HG03354 (cell line): ENCODE data around the gene FJX1.
A peak's percentile ranks its signal among the peaks of the same experiment; 100 is the strongest.

Source experiments
- ATAC-seq: cut with Tn5 transposase; IDR thresholded peaks from one replicate; pipeline ENCODE4 v1.9.1; 2021; ENCODE audit warnings: mild to moderate bottlenecking; ENCODE audit not compliant: unreplicated experiment, poor library complexity, severe bottlenecking

FJX1 gene, protein sequence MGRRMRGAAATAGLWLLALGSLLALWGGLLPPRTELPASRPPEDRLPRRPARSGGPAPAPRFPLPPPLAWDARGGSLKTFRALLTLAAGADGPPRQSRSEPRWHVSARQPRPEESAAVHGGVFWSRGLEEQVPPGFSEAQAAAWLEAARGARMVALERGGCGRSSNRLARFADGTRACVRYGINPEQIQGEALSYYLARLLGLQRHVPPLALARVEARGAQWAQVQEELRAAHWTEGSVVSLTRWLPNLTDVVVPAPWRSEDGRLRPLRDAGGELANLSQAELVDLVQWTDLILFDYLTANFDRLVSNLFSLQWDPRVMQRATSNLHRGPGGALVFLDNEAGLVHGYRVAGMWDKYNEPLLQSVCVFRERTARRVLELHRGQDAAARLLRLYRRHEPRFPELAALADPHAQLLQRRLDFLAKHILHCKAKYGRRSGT

GRCh38 chr11:35617687-35618496, at the start of gene FJX1:
Gene FJX1 (plus strand): TSS chr11:35618460. CDS start chr11:35618637, 177 bp downstream.
- peak; percentile 38 for ATAC-seq

- ATAC-seq = no peak
Observed at GRCh38 chr11:35571696-35572095, 46.6 kb upstream of the FJX1 start.

DNA sequence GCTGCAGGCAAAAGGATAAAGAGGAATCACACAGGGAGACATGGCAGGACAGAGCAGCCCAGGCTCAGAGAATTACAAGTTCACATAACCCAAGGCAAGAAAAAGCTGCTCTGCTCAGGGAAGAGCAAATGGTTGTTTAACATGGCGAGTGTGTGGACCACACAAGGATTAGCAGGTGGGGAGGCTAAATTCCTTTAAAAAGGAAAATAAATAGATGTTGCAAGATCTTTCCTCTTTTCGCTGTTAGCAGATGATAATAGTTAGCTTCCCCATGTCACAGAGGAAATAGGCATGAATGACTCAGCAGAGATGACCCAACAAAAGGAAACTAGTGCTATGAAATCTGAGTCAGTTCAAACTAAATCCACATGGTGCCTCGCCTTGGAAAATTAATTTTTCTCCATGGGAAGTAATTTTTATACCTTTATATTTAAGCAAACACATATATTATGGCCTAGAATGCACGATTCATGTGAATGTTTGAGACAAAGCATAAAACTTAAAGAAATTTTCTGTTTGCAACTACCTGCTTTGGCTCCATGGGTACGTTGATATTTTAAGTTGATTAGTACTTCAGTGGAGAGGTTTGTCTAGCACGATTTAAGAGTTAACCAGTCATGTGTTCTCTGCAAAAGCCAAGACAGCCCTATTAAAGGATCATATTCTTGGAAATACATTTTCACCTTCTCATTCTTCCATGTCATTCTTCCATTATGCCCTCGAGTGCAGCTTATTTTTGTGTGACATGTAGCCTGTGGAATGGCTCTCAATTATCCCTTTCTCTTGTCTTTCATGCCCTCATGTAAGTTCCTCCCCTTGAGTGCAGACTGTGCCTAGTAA, 38.5 kb upstream of the FJX1 start:
- no peak for ATAC-seq

GRCh38 chr11:35580397-35580781, 37.9 kb upstream of the FJX1 start:
- no peak for ATAC-seq

DNA sequence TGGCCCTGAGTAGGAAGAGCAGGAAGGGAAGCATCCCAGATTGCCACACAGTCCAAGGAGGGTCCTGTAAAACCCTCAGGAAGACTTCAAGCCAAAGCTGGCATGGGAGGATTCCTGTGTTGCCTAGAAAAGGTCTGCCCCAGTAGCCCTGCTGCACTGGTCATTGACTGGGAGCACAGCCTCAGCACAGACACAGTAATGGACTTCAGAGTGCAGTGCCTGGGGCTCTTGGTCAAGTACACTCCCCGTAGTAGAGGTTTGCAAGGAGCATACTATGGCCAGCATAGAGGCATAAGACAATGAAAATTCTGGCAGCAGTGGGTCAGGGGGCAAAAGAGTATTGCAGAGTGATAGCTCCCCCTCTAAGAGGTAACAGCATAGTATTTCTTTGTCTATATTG, 36.2 kb upstream of the FJX1 start:
- ATAC-seq = no peak

GRCh38 chr11:35583126-35583525, 35.1 kb upstream of the FJX1 start:
- no peak for ATAC-seq

GRCh38 chr11:35583843-35584242, 34.4 kb upstream of the FJX1 start:
- no peak for ATAC-seq

DNA sequence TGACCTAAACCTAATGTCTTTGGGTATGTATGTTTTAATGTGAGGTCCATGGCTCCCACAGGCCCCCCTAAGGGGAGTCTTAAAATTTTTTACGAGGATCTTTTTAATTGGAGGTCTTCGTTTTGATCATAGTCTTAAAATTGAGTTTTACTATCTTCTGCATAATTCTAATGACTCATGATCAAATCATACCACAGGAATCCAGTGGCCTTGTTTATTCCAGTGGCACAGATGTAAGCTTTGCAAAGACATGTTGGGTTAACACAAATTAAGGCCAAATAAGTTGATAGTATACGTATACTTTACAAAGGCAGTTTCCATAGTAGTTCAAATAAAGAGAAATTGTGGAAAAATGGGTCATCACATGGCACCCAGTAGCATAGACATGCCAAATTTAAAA, 33.9 kb upstream of the FJX1 start:
- ATAC-seq = no peak

- no peak for ATAC-seq
Observed at GRCh38 chr11:35585416-35585815, 32.8 kb upstream of the FJX1 start.

GRCh38 chr11:35586222-35586621, 32.0 kb upstream of the FJX1 start:
- no peak for ATAC-seq

- ATAC-seq = no peak
Observed at GRCh38 chr11:35587972-35588371, 30.3 kb upstream of the FJX1 start.

DNA sequence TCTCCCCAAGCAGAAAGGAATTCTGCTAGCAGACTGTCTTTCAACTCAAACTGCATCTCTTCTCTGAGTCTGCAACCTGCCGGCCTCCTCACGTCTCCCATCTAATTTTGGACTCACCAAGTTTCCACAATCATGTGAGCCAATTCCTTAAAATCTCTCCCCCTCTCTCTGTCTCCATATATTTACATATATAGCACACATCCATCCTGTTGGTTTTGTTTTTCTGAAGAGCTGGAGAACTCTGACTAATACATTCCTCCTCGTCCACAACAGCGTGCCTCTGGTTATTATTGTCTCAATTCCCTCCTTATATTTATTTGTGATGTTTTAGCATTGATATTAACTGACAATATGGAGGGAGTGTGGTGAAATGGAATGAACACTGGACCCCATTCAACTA, 29.6 kb upstream of the FJX1 start:
- no peak for ATAC-seq

DNA sequence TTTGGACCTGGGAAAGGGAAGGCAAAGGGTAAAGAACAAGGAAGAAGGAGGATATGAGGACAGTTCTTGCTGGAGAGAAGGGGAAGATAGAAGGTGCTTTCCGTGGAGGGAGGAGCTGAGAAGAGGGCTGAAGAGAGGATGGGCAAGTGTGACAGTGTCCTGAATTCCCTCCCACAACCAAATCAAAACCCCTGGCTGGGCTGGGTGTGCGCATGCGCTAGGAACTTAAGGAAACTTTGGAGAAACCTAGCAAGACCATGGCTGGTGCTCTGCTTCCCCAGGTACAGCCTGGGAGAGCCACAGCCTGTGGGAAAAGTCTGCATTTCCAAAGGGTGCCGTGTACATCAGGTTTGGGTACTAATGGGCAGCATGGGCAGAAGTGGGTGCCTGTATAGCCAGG, 29.0 kb upstream of the FJX1 start:
- ATAC-seq = no peak

DNA sequence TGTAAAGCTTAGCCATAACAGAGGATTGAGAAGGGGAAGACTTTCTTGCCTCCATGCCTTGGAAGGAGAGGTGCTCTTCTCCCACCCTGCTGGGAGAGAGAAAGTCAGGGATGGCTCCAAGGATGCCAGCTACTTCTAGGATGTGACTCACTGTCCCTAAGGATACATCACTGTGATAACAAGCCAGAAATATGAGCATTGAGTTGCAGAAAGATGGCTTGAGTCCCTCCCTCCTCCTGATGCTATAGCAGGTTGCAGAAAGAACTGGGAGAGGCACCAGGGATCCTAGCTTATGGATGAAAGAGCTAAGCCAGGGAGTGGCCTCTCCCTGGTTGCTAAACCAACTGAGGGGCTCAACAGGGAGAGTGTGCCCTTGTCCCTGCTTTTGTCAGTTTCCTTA, 27.8 kb upstream of the FJX1 start:
- no peak for ATAC-seq

DNA sequence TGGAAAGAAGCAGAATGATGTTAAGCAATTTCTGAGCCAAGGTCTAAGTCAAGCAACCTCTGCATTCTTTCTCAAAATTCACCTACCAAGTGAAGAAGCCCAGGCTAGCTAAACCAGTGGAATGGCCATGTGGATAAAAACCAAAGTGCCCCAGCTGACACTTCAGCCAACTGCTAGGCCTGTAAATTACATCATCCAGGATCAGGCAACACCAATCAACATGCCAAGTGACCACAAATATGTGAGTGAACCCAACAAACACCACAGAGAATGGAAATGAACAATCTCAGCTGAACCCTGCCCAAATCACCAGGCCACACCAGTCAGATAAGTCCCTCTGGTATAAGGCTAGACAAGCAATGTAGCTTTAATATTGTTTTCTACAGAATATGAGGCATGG, 25.1 kb upstream of the FJX1 start:
- ATAC-seq = no peak

- ATAC-seq = no peak
Observed at GRCh38 chr11:35594680-35595079, 23.6 kb upstream of the FJX1 start.

DNA sequence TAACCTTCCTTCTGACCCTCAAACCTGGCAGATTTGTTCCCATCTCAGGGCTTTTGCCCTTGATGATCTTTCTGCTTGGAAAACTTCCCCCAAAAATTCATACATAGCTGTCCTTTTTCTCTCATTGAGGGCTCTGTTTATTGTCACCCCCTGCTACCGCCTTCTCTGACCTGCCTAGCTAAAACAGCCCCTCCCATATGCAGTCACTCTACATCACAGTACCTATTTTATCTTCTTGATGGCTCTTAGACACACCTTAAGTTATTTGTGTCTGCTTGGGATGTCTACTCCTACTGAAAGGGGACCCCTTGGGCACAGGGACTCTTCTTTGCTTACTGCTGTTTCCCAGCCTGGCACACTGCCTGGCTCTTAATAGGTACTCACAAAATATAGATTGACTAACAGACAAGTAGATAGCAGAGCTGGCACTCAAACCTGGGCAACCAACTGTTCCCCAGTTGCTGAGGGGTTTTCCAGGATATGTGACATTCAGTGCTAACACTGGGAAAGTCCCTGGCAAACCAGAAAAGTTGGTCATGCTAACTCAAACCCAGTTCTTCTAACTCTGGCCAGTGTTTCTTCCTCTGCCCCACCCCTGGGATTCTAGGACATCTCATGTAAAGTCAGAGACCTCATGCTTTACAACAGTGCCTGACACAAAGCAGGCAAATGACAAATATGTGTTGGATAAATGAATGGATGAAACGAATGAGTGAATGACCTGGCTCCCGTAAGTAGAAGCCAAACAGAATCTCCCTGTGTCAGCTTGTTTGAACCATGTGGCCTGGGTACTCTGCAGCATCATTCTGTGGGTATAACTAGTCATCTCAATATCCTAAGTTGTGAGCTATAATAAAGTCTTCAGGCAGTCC, 19.8 kb upstream of the FJX1 start:
- no peak for ATAC-seq

GRCh38 chr11:35600331-35600838, 17.9 kb upstream of the FJX1 start:
- ATAC-seq = no peak

- no peak for ATAC-seq
Observed at GRCh38 chr11:35602160-35602793, 16.0 kb upstream of the FJX1 start.
